ENCODE results near the gene EDNRA.

- TF ChIP-seq, protein P1, sequence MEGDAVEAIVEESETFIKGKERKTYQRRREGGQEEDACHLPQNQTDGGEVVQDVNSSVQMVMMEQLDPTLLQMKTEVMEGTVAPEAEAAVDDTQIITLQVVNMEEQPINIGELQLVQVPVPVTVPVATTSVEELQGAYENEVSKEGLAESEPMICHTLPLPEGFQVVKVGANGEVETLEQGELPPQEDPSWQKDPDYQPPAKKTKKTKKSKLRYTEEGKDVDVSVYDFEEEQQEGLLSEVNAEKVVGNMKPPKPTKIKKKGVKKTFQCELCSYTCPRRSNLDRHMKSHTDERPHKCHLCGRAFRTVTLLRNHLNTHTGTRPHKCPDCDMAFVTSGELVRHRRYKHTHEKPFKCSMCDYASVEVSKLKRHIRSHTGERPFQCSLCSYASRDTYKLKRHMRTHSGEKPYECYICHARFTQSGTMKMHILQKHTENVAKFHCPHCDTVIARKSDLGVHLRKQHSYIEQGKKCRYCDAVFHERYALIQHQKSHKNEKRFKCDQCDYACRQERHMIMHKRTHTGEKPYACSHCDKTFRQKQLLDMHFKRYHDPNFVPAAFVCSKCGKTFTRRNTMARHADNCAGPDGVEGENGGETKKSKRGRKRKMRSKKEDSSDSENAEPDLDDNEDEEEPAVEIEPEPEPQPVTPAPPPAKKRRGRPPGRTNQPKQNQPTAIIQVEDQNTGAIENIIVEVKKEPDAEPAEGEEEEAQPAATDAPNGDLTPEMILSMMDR (conservative IDR thresholded peaks at IDR 0.05 in 1 of 2, IDR thresholded peaks at IDR 0.05 in 1 of 2; ENCODE audit: extremely low read depth in 1 of 2, insufficient read depth in 1 of 2, low read depth in 1 of 2, low read length in 2 of 2), result no peak
- no peak for TF ChIP-seq EZH2 (IDR thresholded peaks at IDR 0.05; ENCODE audit: borderline replicate concordance, low read length)
Observed at GRCh38 chr4:147525494-147526271, 44.8 kb downstream of the EDNRA start.
